Neural crest cell (in vitro differentiated cells): ENCODE data around the gene ATP7A. TPM values are rescaled to one million over a fixed set of nuclear protein-coding genes. Genes with fewer than 3 reads are reported as not detected.
A peak's percentile ranks its signal among the peaks of the same experiment; 100 is the strongest.

Source experiments
- DNase-seq: peaks from one replicate; pipeline ENCODE4 v3.0.0; 2021; ENCODE audit warnings: low read depth, mixed read lengths, low spot score
- H3K27ac Mint-ChIP-seq: one replicate; pipeline ENCODE4 v1.8.0; 2021; ENCODE audit warnings: mild to moderate bottlenecking, mixed read lengths; ENCODE audit not compliant: unreplicated experiment
- H3K27me3 Mint-ChIP-seq: 2 replicates; pipeline ENCODE4 v1.8.0; 2021; ENCODE audit warnings: low read depth, mild to moderate bottlenecking, mixed read lengths
- H3K36me3 Mint-ChIP-seq: 2 replicates; pipeline ENCODE4 v1.8.0; 2021; ENCODE audit warnings: low read depth, mild to moderate bottlenecking, mixed read lengths
- H3K4me1 Mint-ChIP-seq: 2 replicates; pipeline ENCODE4 v1.8.0; 2021; ENCODE audit warnings: mixed read lengths
- H3K4me3 Mint-ChIP-seq: one replicate; pipeline ENCODE4 v1.8.0; 2021; ENCODE audit warnings: mild to moderate bottlenecking, mixed read lengths
- H3K9me3 Mint-ChIP-seq: 2 replicates; pipeline ENCODE4 v1.8.0; 2021; ENCODE audit warnings: mixed read lengths
- CTCF ChIP-seq: fragments of 200-600 bp; sonication (generic); conservative IDR thresholded peaks from 2 replicates; pipeline ENCODE4 v1.5.0; 2021; ENCODE audit warnings: antibody characterized with exemption, mild to moderate bottlenecking
- total RNA-seq: library from RNA; stranded (reverse); gene quantifications from 2 replicates; pipeline ENCODE4 v1.2.1, GENCODE V29; 2021

Gene ATP7A
- total RNA-seq, 1 donor from 2014 or later, result 9.3 TPM

- no peak overlapping the region for H3K27ac Mint-ChIP-seq
- TF ChIP-seq CTCF, result no peak
- H3K4me3 Mint-ChIP-seq, result no peak overlapping the region
- peaks cover 6% of the 10 kb centered on the region for H3K36me3 Mint-ChIP-seq
- no peak for DNase-seq
- no peaks in the 10 kb centered on the region for H3K27me3 Mint-ChIP-seq
- peaks cover 2% of the 10 kb centered on the region for H3K9me3 Mint-ChIP-seq
- no peaks in the 10 kb centered on the region for H3K4me1 Mint-ChIP-seq
Measured at GRCh38 chrX:78019586-78020483, 109.3 kb downstream of the ATP7A start.

- Mint-ChIP-seq H3K9me3 (peaks cover 2% of the 10 kb centered on the region), H3K4me3 (no peak overlapping the region), H3K36me3 (no peaks in the 10 kb centered on the region), H3K4me1 (no peaks in the 10 kb centered on the region), H3K27me3 (no peaks in the 10 kb centered on the region), H3K27ac (no peak overlapping the region)
- DNase-seq, result no peak
- TF ChIP-seq CTCF, result peak; percentile 68
Measured at GRCh38 chrX:78024349-78025059, 114.0 kb downstream of the ATP7A start.

- peaks cover 2% of the 10 kb centered on the region for H3K9me3 Mint-ChIP-seq
- H3K27ac Mint-ChIP-seq, result no peak overlapping the region
- no peak for TF ChIP-seq CTCF
- no peaks in the 10 kb centered on the region for H3K36me3 Mint-ChIP-seq
- H3K4me1 Mint-ChIP-seq, result no peaks in the 10 kb centered on the region
- no peaks in the 10 kb centered on the region for H3K27me3 Mint-ChIP-seq
- no peak overlapping the region for H3K4me3 Mint-ChIP-seq
- DNase-seq, result no peak
Measured at GRCh38 chrX:78027798-78028197, 117.3 kb downstream of the ATP7A start.

GRCh38 chrX:78029663-78030062, 119.2 kb downstream of the ATP7A start:
- peak; percentile 2 for DNase-seq
- Mint-ChIP-seq H3K4me1 (no peaks in the 10 kb centered on the region), H3K27ac (no peak overlapping the region), H3K27me3 (no peaks in the 10 kb centered on the region), H3K9me3 (peaks cover 2% of the 10 kb centered on the region), H3K36me3 (peaks cover 4% of the 10 kb centered on the region), H3K4me3 (no peak overlapping the region)
- peak; percentile 59 for TF ChIP-seq CTCF

- no peaks in the 10 kb centered on the region for H3K27me3 Mint-ChIP-seq
- DNase-seq, result no peak
- H3K4me3 Mint-ChIP-seq, result no peak overlapping the region
- no peaks in the 10 kb centered on the region for H3K4me1 Mint-ChIP-seq
- TF ChIP-seq CTCF, result no peak
- peaks cover 23% of the 10 kb centered on the region for H3K36me3 Mint-ChIP-seq
- peaks cover 3% of the 10 kb centered on the region for H3K9me3 Mint-ChIP-seq
- H3K27ac Mint-ChIP-seq, result no peak overlapping the region
Measured at GRCh38 chrX:78035061-78035460, 124.6 kb downstream of the ATP7A start.
